Activated CD4-positive, CD25-positive, alpha-beta regulatory T cell treated with anti-CD3 and anti-CD28 coated beads, Interleukin-2, amount 50 U/mL, for 24 hours (primary cell): ENCODE measurements around the gene RNF34.

Source experiments
- ATAC-seq, 2 donors: fragments of 150-1000 bp; cut with Tn5 transposase; one replicate each; pipeline ENCODE4 v1.10.0; 2021; ENCODE audit warnings: mild to moderate bottlenecking in 1 of 2, moderate library complexity in 1 of 2

The RNF34 gene

GRCh38 chr12:121468499-121468801 lies 68.5 kb downstream of the RNF34 start:
- ATAC-seq: no peak

- no peak for ATAC-seq
Measured at GRCh38 chr12:121470751-121471150, 70.8 kb downstream of the RNF34 start.

- ATAC-seq: no peak
Measured at GRCh38 chr12:121472150-121472905, 72.4 kb downstream of the RNF34 start.
